Cardiac fibroblast (primary cell): ENCODE measurements around the gene F2RL1.

ENCODE experiments used
- DNase-seq, 2 donors: peaks; one replicate each; pipeline versions ENCODE4 v3.0.0 to v3.0.0-alpha.2; 2010; ENCODE audit warnings: low read depth in 2 of 2
- H3K4me3 ChIP-seq, 2 donors: replicated peaks in 1 of 2; 1 replicate in 1 of 2; 2 replicates in 1 of 2; pipeline ENCODE4 v1.5.1; 2011; ENCODE audit warnings: low read depth in 2 of 2, low read length in 2 of 2, mild to moderate bottlenecking in 2 of 2, moderate library complexity in 1 of 2
- TF ChIP-seq, protein P1 (sequence below): IDR thresholded peaks from one replicate; pipeline ENCODE4 v1.5.1; 2011; ENCODE audit warnings: low read depth, mild to moderate bottlenecking, low read length, inconsistent platforms

Gene F2RL1

DNA sequence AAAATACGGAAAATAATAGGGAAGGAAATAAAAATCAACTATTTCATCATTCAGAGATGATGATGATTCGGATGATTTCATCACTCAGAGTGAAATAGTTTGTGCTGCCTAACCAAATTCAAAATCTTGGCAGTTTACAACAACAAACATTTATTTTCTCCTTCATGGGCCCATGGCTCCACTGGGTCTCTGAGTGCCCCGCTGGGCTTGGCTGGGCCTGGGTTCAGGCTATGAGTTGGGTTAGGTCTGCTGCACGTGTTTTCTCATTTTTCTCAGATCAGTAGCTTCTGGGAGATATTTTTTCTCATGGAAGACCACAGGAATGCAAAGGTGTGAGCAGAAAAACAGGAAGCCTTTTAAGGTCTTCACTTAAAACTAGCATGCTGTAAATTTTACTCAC, 24.0 kb upstream of the F2RL1 start:
- TF ChIP-seq, protein P1, sequence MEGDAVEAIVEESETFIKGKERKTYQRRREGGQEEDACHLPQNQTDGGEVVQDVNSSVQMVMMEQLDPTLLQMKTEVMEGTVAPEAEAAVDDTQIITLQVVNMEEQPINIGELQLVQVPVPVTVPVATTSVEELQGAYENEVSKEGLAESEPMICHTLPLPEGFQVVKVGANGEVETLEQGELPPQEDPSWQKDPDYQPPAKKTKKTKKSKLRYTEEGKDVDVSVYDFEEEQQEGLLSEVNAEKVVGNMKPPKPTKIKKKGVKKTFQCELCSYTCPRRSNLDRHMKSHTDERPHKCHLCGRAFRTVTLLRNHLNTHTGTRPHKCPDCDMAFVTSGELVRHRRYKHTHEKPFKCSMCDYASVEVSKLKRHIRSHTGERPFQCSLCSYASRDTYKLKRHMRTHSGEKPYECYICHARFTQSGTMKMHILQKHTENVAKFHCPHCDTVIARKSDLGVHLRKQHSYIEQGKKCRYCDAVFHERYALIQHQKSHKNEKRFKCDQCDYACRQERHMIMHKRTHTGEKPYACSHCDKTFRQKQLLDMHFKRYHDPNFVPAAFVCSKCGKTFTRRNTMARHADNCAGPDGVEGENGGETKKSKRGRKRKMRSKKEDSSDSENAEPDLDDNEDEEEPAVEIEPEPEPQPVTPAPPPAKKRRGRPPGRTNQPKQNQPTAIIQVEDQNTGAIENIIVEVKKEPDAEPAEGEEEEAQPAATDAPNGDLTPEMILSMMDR: no peak
- H3K4me3 ChIP-seq: no peak overlapping the region
- peak; percentile 52 to 81 for DNase-seq

DNA sequence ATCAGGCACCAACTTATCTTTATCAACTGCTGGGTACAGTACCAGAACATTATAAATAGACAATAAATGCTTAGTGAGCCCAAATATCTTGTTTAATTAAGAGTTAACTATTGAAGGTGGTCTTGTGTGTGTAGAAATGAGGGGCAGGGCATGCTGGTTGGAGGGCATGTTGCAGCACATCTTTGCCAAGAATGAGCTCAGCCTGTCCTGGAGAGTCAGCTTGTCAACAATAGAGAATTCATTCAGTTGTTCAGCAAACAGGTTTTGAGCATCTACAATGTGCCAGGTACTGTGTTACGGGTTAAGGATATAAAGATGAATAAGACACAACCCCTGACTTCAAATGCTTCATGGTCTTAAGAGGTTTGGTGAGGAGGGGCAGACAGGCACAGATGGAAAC, 19.2 kb upstream of the F2RL1 start:
- H3K4me3 ChIP-seq: no peak overlapping the region
- TF ChIP-seq, protein P1: no peak
- no peak for DNase-seq

DNA sequence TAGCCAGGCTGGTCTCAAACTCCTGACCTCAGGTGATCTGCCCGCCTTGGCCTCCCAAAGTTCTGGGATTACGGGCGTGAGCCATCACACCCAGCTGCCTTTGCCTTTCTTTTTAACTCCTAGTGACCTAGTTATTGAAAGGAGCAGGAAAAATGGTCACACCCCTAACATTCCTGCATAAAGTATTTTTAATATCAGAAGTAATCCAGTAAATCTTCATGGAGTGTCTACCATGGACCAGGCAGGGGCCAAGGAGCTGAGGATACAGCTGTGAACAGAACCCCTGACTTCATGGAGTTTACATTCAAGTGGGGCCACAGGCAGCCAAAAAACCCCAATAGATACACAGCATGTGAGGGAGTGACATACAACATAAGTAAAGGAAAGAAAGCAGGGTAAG, 18.3 kb upstream of the F2RL1 start:
- TF ChIP-seq, protein P1: no peak
- H3K4me3 ChIP-seq: no peak overlapping the region
- no peak for DNase-seq

DNA sequence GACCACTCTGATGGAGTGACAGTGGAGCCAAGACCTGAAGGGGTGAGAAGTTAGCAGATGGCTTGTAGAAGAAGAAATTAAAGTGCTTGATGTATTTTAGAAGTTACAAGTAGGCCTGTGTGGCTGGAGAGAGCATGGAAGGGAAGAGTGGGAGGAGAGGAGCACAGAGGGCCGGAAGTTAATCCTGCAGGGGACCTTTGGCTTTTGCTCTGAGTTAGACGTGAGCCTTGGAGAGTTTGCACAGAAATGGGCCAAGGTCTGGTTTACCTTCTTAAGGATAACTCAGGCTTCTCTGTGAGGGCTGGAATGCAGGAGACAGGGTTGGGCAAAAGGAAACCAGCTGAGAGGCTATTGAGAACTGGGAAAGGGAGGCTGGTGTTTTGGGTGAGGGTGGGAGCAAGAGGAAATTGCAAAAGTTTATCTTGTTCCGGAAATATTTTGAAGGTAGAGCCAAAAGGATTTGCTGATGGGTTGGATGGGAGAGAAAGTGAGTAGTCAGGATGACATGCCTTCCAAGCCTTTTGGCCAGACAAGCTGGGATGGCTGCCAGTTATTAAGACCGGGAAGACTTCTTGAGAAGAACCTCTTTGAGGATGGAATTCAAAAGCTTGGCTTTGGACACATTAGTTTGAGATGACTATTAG, 17.5 kb upstream of the F2RL1 start:
- TF ChIP-seq, protein P1: no peak
- no peak overlapping the region for H3K4me3 ChIP-seq
- peak; percentile 96 to 98 for DNase-seq

DNA sequence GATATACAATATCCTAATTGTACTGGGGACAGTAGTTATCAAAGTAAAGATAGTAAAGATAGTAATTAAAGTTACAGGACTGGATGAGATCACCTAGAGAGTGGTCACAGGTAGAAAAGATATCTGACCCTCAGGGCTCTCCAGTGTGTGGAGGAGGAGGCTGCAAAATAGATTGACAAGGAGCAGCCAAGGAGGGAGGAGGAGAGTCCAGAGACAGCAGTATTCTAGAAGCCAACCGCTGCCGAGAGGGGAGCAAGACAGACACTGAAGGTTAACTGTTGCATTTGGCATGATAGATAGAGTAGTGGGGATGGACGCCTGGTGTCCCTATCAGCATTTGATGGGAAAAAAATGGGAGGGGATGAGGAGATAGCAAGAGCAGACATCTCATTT, 17.0 kb upstream of the F2RL1 start:
- TF ChIP-seq, protein P1: no peak
- H3K4me3 ChIP-seq: no peak overlapping the region
- DNase-seq: peak in 1 of 2 donors; percentile 39

DNA sequence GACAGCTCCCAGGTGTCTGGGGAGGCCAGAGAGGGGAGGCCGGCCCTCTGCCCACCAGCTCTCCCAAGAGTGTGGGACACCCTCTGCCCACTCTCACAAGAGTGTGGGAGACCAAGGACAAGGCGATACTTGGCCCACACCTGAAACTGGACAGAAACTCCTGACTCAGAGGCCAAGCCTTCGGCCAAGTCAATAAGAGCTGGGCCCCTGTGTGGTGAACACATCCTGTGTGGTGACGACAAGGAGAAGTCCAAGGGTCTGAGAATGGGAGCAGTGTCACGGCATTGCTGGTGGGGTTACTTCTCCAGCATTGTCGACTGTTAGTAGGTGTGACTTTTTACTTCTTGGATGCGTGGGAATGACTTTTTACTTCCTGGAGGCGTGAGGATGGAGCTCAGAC, 14.6 kb upstream of the F2RL1 start:
- peak; percentile 61 to 95 for DNase-seq
- H3K4me3 ChIP-seq: no peak overlapping the region
- TF ChIP-seq, protein P1: no peak
